Endothelial cell of umbilical vein (primary cell): ENCODE measurements around the gene GRAMD4. TPM values are rescaled to one million over a fixed set of nuclear protein-coding genes. Genes with fewer than 3 reads are reported as not detected.

Experiments
- BruUV-seq: library from RNA; stranded (reverse); fragments of 400-500 nt; replicated peaks from 2 replicates; lab custom pipeline; 2021; lab: Mats Ljungman, UMichigan
- CTCF ChIA-PET: fragments of 300-600, 350-600 bp; sonication (Branson Sonifier 250); formaldehyde crosslinking; loops from one replicate; lab custom pipeline; 2021; ENCODE audit warnings: antibody characterized with exemption, inconsistent platforms; lab: Charles Lee
- POLR2A ChIA-PET: fragments of 300-600, 350-600 bp; sonication (Branson Sonifier 250); formaldehyde crosslinking; loops from one replicate; lab custom pipeline; 2021; ENCODE audit warnings: antibody characterized with exemption, inconsistent platforms; lab: Charles Lee
- DNase-seq: peaks from one replicate; pipeline ENCODE4 v3.0.0-alpha.2; 2011; ENCODE audit warnings: low read depth, low spot score
- FAIRE-seq: peaks from 2 replicates; lab custom pipeline; 2011; peaks lifted over from hg19 to GRCh38; lab: Jason Lieb, UNC
- H2AFZ ChIP-seq: 2 replicates; pipeline ENCODE4 v1.6.0; 2012; ENCODE audit warnings: low read depth, low read length, control low read depth, inconsistent platforms
- H3K27ac ChIP-seq: 2 replicates; pipeline ENCODE4 v1.5.1; 2011; ENCODE audit warnings: low read depth, mild to moderate bottlenecking, control low read depth, low read length, moderate library complexity; ENCODE audit not compliant: insufficient read depth
- H3K27me3 ChIP-seq, 2 experiments: 2 replicates each; pipeline versions ENCODE4 v1.6.0 to v1.6.1; 2011; ENCODE audit warnings: low read length in 2 of 2, mixed read lengths in 1 of 2; ENCODE audit not compliant: control insufficient read depth in 2 of 2, insufficient read depth in 2 of 2
- H3K36me3 ChIP-seq, 2 experiments: 2 replicates in 1 of 2; 3 replicates in 1 of 2; pipeline ENCODE4 v1.5.1; 2011; ENCODE audit warnings: low read length in 2 of 2, mild to moderate bottlenecking in 1 of 2, moderate library complexity in 1 of 2; ENCODE audit not compliant: control insufficient read depth in 2 of 2, insufficient read depth in 2 of 2; ENCODE audit errors: extremely low read depth in 1 of 2
- H3K4me1 ChIP-seq: 3 replicates; pipeline ENCODE4 v1.5.1; 2011; ENCODE audit warnings: mild to moderate bottlenecking, low read length; ENCODE audit not compliant: control insufficient read depth, insufficient read depth; ENCODE audit errors: extremely low read depth
- H3K4me2 ChIP-seq: 2 replicates; pipeline ENCODE4 v1.6.1; 2011; ENCODE audit warnings: low read length, control low read depth, mixed read lengths; ENCODE audit not compliant: insufficient read depth
- H3K4me3 ChIP-seq, 3 experiments: fragments of 200-600 bp in 1 of 3; sonication (generic), shearing (Covaris generic) in 1 of 3; replicated peaks in 1 of 3; 2 replicates each; pipeline ENCODE4 v1.5.1; 2011 to 2016; ENCODE audit warnings: control low read depth in 3 of 3, low read length in 3 of 3, mild to moderate bottlenecking in 2 of 3, inconsistent platforms in 1 of 3, low read depth in 1 of 3, moderate library complexity in 1 of 3; ENCODE audit not compliant: insufficient read depth in 1 of 3
- H3K79me2 ChIP-seq: 2 replicates; pipeline ENCODE4 v1.6.0; 2012; ENCODE audit warnings: low read length, inconsistent platforms; ENCODE audit not compliant: control insufficient read depth, insufficient read depth
- H3K9ac ChIP-seq: replicated peaks from 2 replicates; pipeline ENCODE3; 2011; ENCODE audit warnings: low read length, control low read depth; ENCODE audit not compliant: insufficient read depth; ENCODE audit errors: extremely low read depth
- H3K9me1 ChIP-seq: replicated peaks from 3 replicates; pipeline ENCODE4 v1.6.0; 2011; ENCODE audit warnings: mild to moderate bottlenecking, low read length; ENCODE audit not compliant: control insufficient read depth, insufficient read depth; ENCODE audit errors: extremely low read depth
- H3K9me3 ChIP-seq: replicated peaks from 2 replicates; pipeline ENCODE4 v1.5.1; 2012; ENCODE audit warnings: low read length, inconsistent platforms; ENCODE audit not compliant: control insufficient read depth, insufficient read depth
- H4K20me1 ChIP-seq: replicated peaks from 2 replicates; pipeline ENCODE3; 2011; ENCODE audit warnings: mild to moderate bottlenecking, low read length; ENCODE audit not compliant: control insufficient read depth, insufficient read depth; ENCODE audit errors: extremely low read depth
- EZH2 ChIP-seq: IDR thresholded peaks from 2 replicates; pipeline ENCODE4 v1.6.1; 2012; ENCODE audit warnings: borderline replicate concordance, low read depth, mild to moderate bottlenecking, moderate library complexity, low read length, inconsistent platforms; ENCODE audit not compliant: severe bottlenecking
- FOS ChIP-seq: IDR thresholded peaks from 2 replicates; pipeline ENCODE4 v1.6.1; 2011; ENCODE audit warnings: mild to moderate bottlenecking, low read length, moderate library complexity, borderline replicate concordance; ENCODE audit not compliant: insufficient read depth
- GATA2 ChIP-seq: IDR thresholded peaks from 2 replicates; pipeline ENCODE4 v1.7.0; 2011; ENCODE audit warnings: low read depth, mild to moderate bottlenecking, moderate library complexity, mixed read lengths, low read length; ENCODE audit not compliant: insufficient read length, insufficient read depth
- MAX ChIP-seq: IDR thresholded peaks from 2 replicates; pipeline ENCODE4 v1.6.1; 2011; ENCODE audit not compliant: insufficient read depth, insufficient read length
- MYC ChIP-seq: IDR thresholded peaks from one replicate; pipeline ENCODE4 v1.6.1; 2011; ENCODE audit warnings: mild to moderate bottlenecking, low read depth, low read length
- POLR2A ChIP-seq: IDR thresholded peaks from 2 replicates; pipeline ENCODE4 v1.6.1; 2012; ENCODE audit warnings: low read depth, mild to moderate bottlenecking, control low read depth, low read length
- dilution Hi-C: fragments of 300-500 bp; cut with MboI; formaldehyde crosslinking; loops from one replicate; pipeline ENCODE4 v1.15.0; 2019; ENCODE audit warnings: low sequenced_read_pairs; ENCODE audit not compliant: extremely low pct_ligation_motif_present
- intact Hi-C: fragments of 100-400 bp; cut with micrococcal nuclease; formaldehyde crosslinking; loops from one replicate; pipeline ENCODE4 v1.10.0; 2022
- polyA plus RNA-seq, 4 experiments: library from polyadenylated mRNA; depleted of rRNA in 3 of 4; stranded (reverse) in 3 of 4; unstranded in 1 of 4; fragments of >200 nt; gene quantifications; 2 replicates each; pipeline versions ENCODE4 v1.2.1 to v1.2.3, GENCODE V29; 2011 to 2012; ENCODE audit warnings: missing spikeins in 1 of 4
- total RNA-seq: library from RNA; stranded (reverse); gene quantifications from 2 replicates; pipeline ENCODE4 v1.2.3, GENCODE V29; 2021
- TF ChIP-seq, protein P1 (sequence below), 2 donors: IDR thresholded peaks; 1 replicate in 1 of 2; 2 replicates in 1 of 2; pipeline ENCODE4 v1.5.1; 2011; ENCODE audit warnings: low read length in 2 of 2, mild to moderate bottlenecking in 2 of 2, moderate library complexity in 2 of 2, control low read depth in 1 of 2, inconsistent platforms in 1 of 2, low read depth in 1 of 2; ENCODE audit not compliant: insufficient read depth in 1 of 2; ENCODE audit errors: extremely low read depth in 1 of 2

Gene GRAMD4
- total and polyA plus RNA-seq, 2 donors (not counting 3 experiments of a cell fraction or from before 2014, with no cell fraction given): 5.9 to 14.8 TPM

DNA sequence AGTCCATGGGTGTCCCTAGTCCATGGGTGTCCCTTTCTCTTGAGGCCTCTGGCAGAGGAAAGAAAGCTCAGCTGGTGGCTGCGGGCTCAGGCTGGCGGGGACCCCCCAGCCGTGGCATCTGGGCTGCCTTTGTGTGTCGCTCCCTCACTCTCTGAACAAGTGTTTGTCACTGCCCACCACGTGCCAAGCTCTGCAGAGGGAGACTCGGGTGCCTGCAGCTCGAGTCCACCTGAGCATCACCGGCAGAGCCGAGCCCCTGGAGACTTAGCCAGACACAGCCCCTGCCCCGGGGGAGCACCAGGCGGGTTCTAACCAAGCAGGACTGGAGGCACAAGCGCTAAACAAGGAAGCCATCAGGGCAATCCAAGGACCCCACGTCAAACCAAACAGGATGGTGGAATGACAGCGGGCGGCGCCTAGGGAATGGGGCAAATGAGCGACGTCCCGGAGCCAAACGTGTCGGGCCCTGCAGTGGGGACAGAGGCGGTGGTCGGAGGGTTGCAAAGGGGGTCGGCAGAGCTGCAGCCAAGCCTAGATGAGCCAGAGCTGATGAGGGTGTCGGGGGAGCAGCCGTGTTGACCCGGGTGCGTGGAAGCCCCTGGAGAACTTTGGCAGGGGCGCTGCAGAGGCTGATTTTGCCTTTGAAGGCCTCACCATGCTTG lies 2.1 kb upstream of the GRAMD4 start:
- Histone ChIP-seq H3K4me3 (no peak overlapping the region), H3K9ac (no peak overlapping the region), H3K27ac (no peak overlapping the region), H3K27me3 (no peaks in the 10 kb centered on the region), H3K4me2 (no peak overlapping the region), H4K20me1 (no peaks in the 10 kb centered on the region), H3K9me1 (no peaks in the 10 kb centered on the region), H3K36me3 (no peaks in the 10 kb centered on the region), H3K79me2 (no peaks in the 10 kb centered on the region), H3K4me1 (peaks cover 10% of the 10 kb centered on the region), H2AFZ (no peak overlapping the region), H3K9me3 (no peaks in the 10 kb centered on the region)
- DNase-seq (no peak), FAIRE-seq (no peak)
- dilution Hi-C loops: no loop called here
- POLR2A ChIA-PET: no interaction called here
- TF ChIP-seq MYC (no peak), GATA2 (no peak), POLR2A (no peak), EZH2 (no peak), FOS (no peak), MAX (no peak)
- TF ChIP-seq, protein P1, sequence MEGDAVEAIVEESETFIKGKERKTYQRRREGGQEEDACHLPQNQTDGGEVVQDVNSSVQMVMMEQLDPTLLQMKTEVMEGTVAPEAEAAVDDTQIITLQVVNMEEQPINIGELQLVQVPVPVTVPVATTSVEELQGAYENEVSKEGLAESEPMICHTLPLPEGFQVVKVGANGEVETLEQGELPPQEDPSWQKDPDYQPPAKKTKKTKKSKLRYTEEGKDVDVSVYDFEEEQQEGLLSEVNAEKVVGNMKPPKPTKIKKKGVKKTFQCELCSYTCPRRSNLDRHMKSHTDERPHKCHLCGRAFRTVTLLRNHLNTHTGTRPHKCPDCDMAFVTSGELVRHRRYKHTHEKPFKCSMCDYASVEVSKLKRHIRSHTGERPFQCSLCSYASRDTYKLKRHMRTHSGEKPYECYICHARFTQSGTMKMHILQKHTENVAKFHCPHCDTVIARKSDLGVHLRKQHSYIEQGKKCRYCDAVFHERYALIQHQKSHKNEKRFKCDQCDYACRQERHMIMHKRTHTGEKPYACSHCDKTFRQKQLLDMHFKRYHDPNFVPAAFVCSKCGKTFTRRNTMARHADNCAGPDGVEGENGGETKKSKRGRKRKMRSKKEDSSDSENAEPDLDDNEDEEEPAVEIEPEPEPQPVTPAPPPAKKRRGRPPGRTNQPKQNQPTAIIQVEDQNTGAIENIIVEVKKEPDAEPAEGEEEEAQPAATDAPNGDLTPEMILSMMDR (IDR thresholded peaks at IDR 0.05; ENCODE audit: extremely low read depth in 1 of 2, insufficient read depth in 1 of 2, low read depth in 1 of 2, low read length in 2 of 2): no peak
- intact Hi-C loops: no loop called here
- CTCF ChIA-PET: no interaction called here
- no TSS peak for BruUV-seq
